GM12864 (cell line): Measurements from ENCODE around the gene WDR83.

Experiments
- DNase-seq: peaks from one replicate; pipeline ENCODE4 v3.0.0-alpha.2; 2011; ENCODE audit warnings: low read depth
- H3K4me3 ChIP-seq: 2 replicates; pipeline ENCODE4 v1.5.1; 2011; ENCODE audit warnings: mild to moderate bottlenecking, low read depth, low read length, control low read depth
- TF ChIP-seq, protein P1 (sequence below): IDR thresholded peaks from 2 replicates; pipeline ENCODE4 v1.5.1; 2011; ENCODE audit warnings: low read depth, mild to moderate bottlenecking, moderate library complexity, low read length, control low read depth, inconsistent platforms; ENCODE audit errors: missing control alignments

WDR83 gene

GRCh38 chr19:12723381-12723640 lies 56.7 kb downstream of the WDR83 start:
- TF ChIP-seq, protein P1, sequence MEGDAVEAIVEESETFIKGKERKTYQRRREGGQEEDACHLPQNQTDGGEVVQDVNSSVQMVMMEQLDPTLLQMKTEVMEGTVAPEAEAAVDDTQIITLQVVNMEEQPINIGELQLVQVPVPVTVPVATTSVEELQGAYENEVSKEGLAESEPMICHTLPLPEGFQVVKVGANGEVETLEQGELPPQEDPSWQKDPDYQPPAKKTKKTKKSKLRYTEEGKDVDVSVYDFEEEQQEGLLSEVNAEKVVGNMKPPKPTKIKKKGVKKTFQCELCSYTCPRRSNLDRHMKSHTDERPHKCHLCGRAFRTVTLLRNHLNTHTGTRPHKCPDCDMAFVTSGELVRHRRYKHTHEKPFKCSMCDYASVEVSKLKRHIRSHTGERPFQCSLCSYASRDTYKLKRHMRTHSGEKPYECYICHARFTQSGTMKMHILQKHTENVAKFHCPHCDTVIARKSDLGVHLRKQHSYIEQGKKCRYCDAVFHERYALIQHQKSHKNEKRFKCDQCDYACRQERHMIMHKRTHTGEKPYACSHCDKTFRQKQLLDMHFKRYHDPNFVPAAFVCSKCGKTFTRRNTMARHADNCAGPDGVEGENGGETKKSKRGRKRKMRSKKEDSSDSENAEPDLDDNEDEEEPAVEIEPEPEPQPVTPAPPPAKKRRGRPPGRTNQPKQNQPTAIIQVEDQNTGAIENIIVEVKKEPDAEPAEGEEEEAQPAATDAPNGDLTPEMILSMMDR, result no peak
- DNase-seq, result no peak
- peak overlapping the region; percentile 96 for H3K4me3 ChIP-seq

- peak within 1 kb of the TSS; percentile 96 for H3K4me3 ChIP-seq
- no peak for DNase-seq
- TF ChIP-seq, protein P1, result no peak
Observed at GRCh38 chr19:12723641-12724426, 57.2 kb downstream of the WDR83 start, which contains the start of gene TNPO2. Gene TNPO2 (minus strand): TSS chr19:12723932. CDS start chr19:12720977, 2,955 bp downstream.
